MM.1S (cell line): ENCODE data around the gene LCN10.

Experiments
- EZH2phosphoT487 ChIP-seq: fragments of 300-600 bp; sonication (generic); IDR thresholded peaks from 2 replicates; pipeline ENCODE4 v1.6.1; 2018; ENCODE audit warnings: antibody characterized with exemption, low read length
- TF ChIP-seq, protein P1 (sequence below): fragments of 300-600 bp; sonication (generic); IDR thresholded peaks from 2 replicates; pipeline ENCODE4 v1.5.1; 2016; ENCODE audit warnings: antibody characterized with exemption, low read length, mixed read lengths

DNA sequence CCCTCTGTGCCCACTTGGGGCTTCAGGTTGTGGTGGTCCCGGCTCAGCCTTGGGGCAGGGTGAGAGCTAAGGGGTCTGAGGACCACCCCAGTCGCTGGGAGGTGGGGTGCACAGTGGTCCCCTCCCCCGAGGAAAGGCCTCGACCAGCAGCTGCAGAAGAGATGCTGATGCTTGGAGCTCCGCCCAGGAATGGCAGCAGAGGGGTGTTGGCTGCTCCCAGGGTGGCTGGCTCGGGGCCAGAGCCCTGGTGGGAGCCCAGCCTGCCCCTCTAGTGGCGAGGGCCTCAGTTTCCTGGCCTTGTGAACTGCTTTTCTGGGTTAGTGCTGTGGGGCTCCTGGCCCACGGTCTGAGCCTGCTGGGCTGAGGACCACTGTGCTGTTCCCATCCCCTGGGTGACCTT, 29.2 kb downstream of the LCN10 start:
- TF ChIP-seq, protein P1, sequence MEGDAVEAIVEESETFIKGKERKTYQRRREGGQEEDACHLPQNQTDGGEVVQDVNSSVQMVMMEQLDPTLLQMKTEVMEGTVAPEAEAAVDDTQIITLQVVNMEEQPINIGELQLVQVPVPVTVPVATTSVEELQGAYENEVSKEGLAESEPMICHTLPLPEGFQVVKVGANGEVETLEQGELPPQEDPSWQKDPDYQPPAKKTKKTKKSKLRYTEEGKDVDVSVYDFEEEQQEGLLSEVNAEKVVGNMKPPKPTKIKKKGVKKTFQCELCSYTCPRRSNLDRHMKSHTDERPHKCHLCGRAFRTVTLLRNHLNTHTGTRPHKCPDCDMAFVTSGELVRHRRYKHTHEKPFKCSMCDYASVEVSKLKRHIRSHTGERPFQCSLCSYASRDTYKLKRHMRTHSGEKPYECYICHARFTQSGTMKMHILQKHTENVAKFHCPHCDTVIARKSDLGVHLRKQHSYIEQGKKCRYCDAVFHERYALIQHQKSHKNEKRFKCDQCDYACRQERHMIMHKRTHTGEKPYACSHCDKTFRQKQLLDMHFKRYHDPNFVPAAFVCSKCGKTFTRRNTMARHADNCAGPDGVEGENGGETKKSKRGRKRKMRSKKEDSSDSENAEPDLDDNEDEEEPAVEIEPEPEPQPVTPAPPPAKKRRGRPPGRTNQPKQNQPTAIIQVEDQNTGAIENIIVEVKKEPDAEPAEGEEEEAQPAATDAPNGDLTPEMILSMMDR: no peak
- TF ChIP-seq EZH2phosphoT487: no peak
